G401.6 (cell line): Measurements from ENCODE around the gene CROCC.

Source experiments
- FAIRE-seq: peaks from 2 replicates; lab custom pipeline; 2012; peaks lifted over from hg19 to GRCh38; lab: Jason Lieb, UNC

CROCC gene

GRCh38 chr1:17011439-17012307, 89.9 kb downstream of the CROCC start, which contains the start of gene ATP13A2:
Gene ATP13A2 (minus strand): TSS chr1:17011928. CDS start chr1:17011738, 190 bp downstream.
- no peak for FAIRE-seq

GRCh38 chr1:17012775-17013490, 91.2 kb downstream of the CROCC start:
- FAIRE-seq = no peak

DNA sequence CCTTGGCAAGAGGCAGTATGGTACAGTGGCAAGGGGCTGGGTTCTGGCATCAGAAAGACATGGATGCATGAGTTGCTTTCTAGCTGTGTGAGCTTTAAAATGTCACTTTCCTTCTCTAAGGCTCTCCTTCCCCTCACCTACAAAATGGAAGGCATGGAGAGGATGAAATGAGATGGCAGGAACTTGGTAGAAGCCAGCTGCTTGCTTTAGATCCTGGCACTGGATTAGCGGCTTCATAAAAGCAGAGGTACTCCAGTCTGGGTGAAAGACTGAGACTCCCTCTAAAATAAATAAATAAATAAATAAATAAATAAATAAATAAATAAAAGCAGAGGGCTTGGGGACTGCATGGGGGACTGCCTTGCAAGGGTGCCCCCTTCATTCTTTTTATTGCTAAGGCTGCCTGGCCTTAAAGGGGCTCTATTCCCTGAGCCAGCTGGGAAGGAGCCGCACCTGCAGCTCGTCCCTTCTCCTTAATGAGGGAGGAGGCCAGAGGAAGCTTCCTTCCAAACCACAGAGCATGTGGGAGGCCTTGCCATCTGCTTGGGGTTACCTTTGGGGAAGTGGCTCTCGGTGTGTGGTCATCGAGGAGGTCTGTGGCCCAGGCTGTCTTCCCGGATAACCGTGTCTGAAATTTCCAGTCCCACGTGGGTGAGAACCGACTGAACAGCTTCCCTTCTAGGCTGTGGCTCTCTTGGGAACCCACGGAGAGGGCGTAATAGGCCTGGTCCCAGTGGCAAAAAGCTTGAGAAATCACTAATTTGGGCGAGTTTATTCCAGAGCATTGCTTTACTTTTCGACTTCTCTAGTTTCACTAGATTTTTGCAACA, 92.0 kb downstream of the CROCC start:
- no peak for FAIRE-seq

GRCh38 chr1:17014671-17015567, 93.2 kb downstream of the CROCC start:
- FAIRE-seq = no peak

DNA sequence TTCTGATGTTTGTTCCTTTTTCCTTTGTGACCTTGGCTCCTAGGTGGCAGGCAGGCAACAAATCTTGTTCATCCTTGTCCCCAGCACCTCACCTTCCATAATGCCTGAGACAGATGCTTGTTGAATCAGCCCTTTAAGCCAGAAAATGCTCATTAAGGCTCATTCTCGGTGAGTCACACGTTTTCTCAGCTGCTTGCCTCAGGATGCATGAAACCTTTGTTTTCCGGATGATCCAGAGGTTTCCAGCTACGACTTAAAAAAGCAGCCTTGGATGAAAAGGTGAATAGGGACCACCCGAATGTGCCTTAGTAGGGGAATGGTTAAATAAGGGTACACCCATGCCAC, 94.6 kb downstream of the CROCC start:
- peak; percentile 81 for FAIRE-seq

DNA sequence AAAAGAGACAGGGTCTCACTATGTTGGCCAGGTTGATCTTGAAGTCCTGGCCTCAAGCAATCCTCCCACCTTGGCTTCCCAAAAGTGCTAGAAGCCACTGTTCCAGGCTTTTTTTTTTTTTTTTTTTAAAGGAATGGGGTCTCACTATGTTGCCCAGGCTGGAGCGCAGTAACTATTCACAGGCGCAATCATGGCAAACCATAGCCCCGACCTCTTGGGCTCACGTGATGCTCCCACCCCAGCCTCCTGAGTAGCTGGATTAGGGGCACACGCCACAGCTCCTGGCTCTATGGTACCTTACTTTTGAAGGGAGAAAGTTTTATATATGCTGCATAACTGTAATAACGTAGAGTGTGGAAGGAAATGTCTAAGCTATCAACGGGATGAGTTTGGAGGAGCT, 95.7 kb downstream of the CROCC start:
- FAIRE-seq = no peak

- peak; percentile 71 for FAIRE-seq
These were observed 97.1 kb downstream of the CROCC start for GRCh38 chr1:17018849-17019248.

GRCh38 chr1:17020502-17020901, 98.8 kb downstream of the CROCC start:
- no peak for FAIRE-seq

GRCh38 chr1:17021896-17022295, 100.2 kb downstream of the CROCC start:
- no peak for FAIRE-seq
